TTC549 (cell line): Measurements from ENCODE around the gene BUD23.
"Not testable (repeated sequence)": the region's sequence is repeated elsewhere in the genome, so short reads cannot be mapped to it uniquely, and the experiment has no call there.

Experiments
- FAIRE-seq: peaks from 2 replicates; lab custom pipeline; 2012; peaks lifted over from hg19 to GRCh38; lab: Jason Lieb, UNC

Gene BUD23

GRCh38 chr7:73701357-73701995 is 18.1 kb downstream of the BUD23 start:
- FAIRE-seq = no peak

- FAIRE-seq = no peak
These were observed 18.8 kb downstream of the BUD23 start for GRCh38 chr7:73702226-73702625.

- FAIRE-seq = no peak
These were observed 19.3 kb downstream of the BUD23 start for GRCh38 chr7:73702665-73703064.

GRCh38 chr7:73703225-73703624 is 19.8 kb downstream of the BUD23 start:
- no peak for FAIRE-seq

- FAIRE-seq = no peak
These were observed 20.6 kb downstream of the BUD23 start for GRCh38 chr7:73703757-73704639.

GRCh38 chr7:73704640-73705550 is 21.5 kb downstream of the BUD23 start:
- FAIRE-seq = no peak

- FAIRE-seq = no peak
These were observed 22.1 kb downstream of the BUD23 start for GRCh38 chr7:73705551-73705920.

GRCh38 chr7:73706126-73707044 is 23.0 kb downstream of the BUD23 start:
- no peak for FAIRE-seq

GRCh38 chr7:73707045-73707631 is 23.7 kb downstream of the BUD23 start:
- no peak for FAIRE-seq

GRCh38 chr7:73708961-73709549 is 25.7 kb downstream of the BUD23 start:
- FAIRE-seq = no peak

- FAIRE-seq = no peak
These were observed 29.4 kb downstream of the BUD23 start for GRCh38 chr7:73712773-73713172.

GRCh38 chr7:73713319-73713718 is 29.9 kb downstream of the BUD23 start:
- FAIRE-seq = not testable (repeated sequence)

- FAIRE-seq = no peak
These were observed 32.4 kb downstream of the BUD23 start for GRCh38 chr7:73715648-73716317.

- no peak for FAIRE-seq
These were observed 33.0 kb downstream of the BUD23 start for GRCh38 chr7:73716318-73716890.

- FAIRE-seq = no peak
These were observed 33.8 kb downstream of the BUD23 start for GRCh38 chr7:73717025-73717807.

GRCh38 chr7:73717991-73718405 is 34.6 kb downstream of the BUD23 start:
- no peak for FAIRE-seq

- FAIRE-seq = no peak
These were observed 35.1 kb downstream of the BUD23 start for GRCh38 chr7:73718438-73718881.

GRCh38 chr7:73718905-73719805 is 35.8 kb downstream of the BUD23 start, which contains the start of gene STX1A:
STX1A (minus strand) TSS chr7:73719669; CDS start chr7:73719631, 38 bp downstream.
- no peak for FAIRE-seq
